DND-41 (cell line): ENCODE measurements around the gene CDK11B.

Source experiments
- ATAC-seq: fragments of 200-7000 bp; cut with Tn5 transposase; 3 replicates; pipeline ENCODE4 v1.9.1; 2021; ENCODE audit warnings: low read depth; ENCODE audit not compliant: insufficient read depth
- DNase-seq: peaks from one replicate; pipeline ENCODE4 v3.0.0-alpha.2; 2020
- H2AFZ ChIP-seq: 2 replicates; pipeline ENCODE4 v1.6.0; 2012; ENCODE audit warnings: low read depth, low read length
- H3K27ac ChIP-seq: 2 replicates; pipeline ENCODE4 v1.5.1; 2012; ENCODE audit warnings: low read length, inconsistent platforms
- H3K27me3 ChIP-seq: fragments of 200-600 bp; sonication (generic); 2 replicates; pipeline ENCODE4 v1.6.0; 2012; ENCODE audit warnings: low read length, mild to moderate bottlenecking, inconsistent platforms; ENCODE audit not compliant: insufficient read depth, poor library complexity
- H3K36me3 ChIP-seq: 2 replicates; pipeline ENCODE4 v1.5.1; 2012; ENCODE audit warnings: low read length, inconsistent platforms; ENCODE audit not compliant: insufficient read depth
- H3K4me1 ChIP-seq: 2 replicates; pipeline ENCODE4 v1.5.1; 2012; ENCODE audit warnings: mild to moderate bottlenecking, low read length; ENCODE audit not compliant: insufficient read depth
- H3K4me2 ChIP-seq: 2 replicates; pipeline ENCODE4 v1.6.0; 2012; ENCODE audit warnings: mild to moderate bottlenecking, moderate library complexity, low read length, inconsistent platforms; ENCODE audit not compliant: insufficient read depth
- H3K4me3 ChIP-seq, 2 experiments: fragments of 200-600 bp in 1 of 2; shearing (Covaris generic) in 1 of 2; 2 replicates each; pipeline ENCODE4 v1.5.1; 2012 to 2016; ENCODE audit warnings: inconsistent platforms in 2 of 2, low read length in 2 of 2, mild to moderate bottlenecking in 2 of 2, low read depth in 1 of 2, moderate library complexity in 1 of 2
- H3K79me2 ChIP-seq: 2 replicates; pipeline ENCODE4 v1.6.0; 2012; ENCODE audit warnings: low read length, inconsistent platforms; ENCODE audit not compliant: insufficient read depth
- H3K9ac ChIP-seq: 2 replicates; pipeline ENCODE4 v1.6.0; 2012; ENCODE audit warnings: low read depth, mild to moderate bottlenecking, inconsistent platforms, low read length, moderate library complexity
- H3K9me3 ChIP-seq: 2 replicates; pipeline ENCODE4 v1.5.1; 2012; ENCODE audit warnings: low read length, moderate library complexity, mild to moderate bottlenecking, inconsistent platforms; ENCODE audit not compliant: insufficient read depth, severe bottlenecking
- H4K20me1 ChIP-seq: 2 replicates; pipeline ENCODE4 v1.6.0; 2012; ENCODE audit warnings: low read length; ENCODE audit not compliant: insufficient read depth
- CTCF ChIP-seq: IDR thresholded peaks from 2 replicates; pipeline ENCODE4 v1.5.1; 2012; ENCODE audit warnings: borderline replicate concordance, low read length, moderate library complexity, mild to moderate bottlenecking; ENCODE audit not compliant: poor library complexity, severe bottlenecking; ENCODE audit errors: extremely low read depth
- EZH2 ChIP-seq: IDR thresholded peaks from 3 replicates; pipeline ENCODE4 v1.6.1; 2012; ENCODE audit warnings: borderline replicate concordance, low read depth, mild to moderate bottlenecking, moderate library complexity, low read length, inconsistent platforms; ENCODE audit not compliant: severe bottlenecking

Gene CDK11B

GRCh38 chr1:1623181-1623630, 35.6 kb downstream of the CDK11B start:
- H3K79me2 ChIP-seq: no peaks in the 10 kb centered on the region
- H4K20me1 ChIP-seq: peaks cover 4% of the 10 kb centered on the region
- no peak overlapping the region for H3K4me3 ChIP-seq
- no peak for ATAC-seq
- no peak overlapping the region for H3K27ac ChIP-seq
- no peak overlapping the region for H3K9ac ChIP-seq
- no peak overlapping the region for H2AFZ ChIP-seq
- no peak for DNase-seq
- peaks cover 6% of the 10 kb centered on the region; the same call in 1 of the 2 replicates for H3K36me3 ChIP-seq
- no peak overlapping the region for H3K4me2 ChIP-seq
- no peaks in the 10 kb centered on the region for H3K27me3 ChIP-seq
- no peak for TF ChIP-seq EZH2
- no peak for TF ChIP-seq CTCF
- 0 out of 2 replicates have a peak, but pooled peaks cover 2% of the 10 kb centered on the region for H3K4me1 ChIP-seq
- no peaks in the 10 kb centered on the region for H3K9me3 ChIP-seq

- ATAC-seq: no peak
Measured at GRCh38 chr1:1622788-1623094, 36.1 kb downstream of the CDK11B start.

GRCh38 chr1:1622010-1622787, 36.6 kb downstream of the CDK11B start:
- peaks cover 12% of the 10 kb centered on the region; the same call in 1 of the 2 replicates for H4K20me1 ChIP-seq
- peaks cover 16% of the 10 kb centered on the region for H3K36me3 ChIP-seq
- H3K9ac ChIP-seq: no peak overlapping the region
- no peak overlapping the region for H2AFZ ChIP-seq
- TF ChIP-seq CTCF (no peak), EZH2 (no peak)
- H3K9me3 ChIP-seq: no peaks in the 10 kb centered on the region
- no peak overlapping the region for H3K27ac ChIP-seq
- H3K4me2 ChIP-seq: no peak overlapping the region
- no peak for DNase-seq
- H3K4me3 ChIP-seq: no peak overlapping the region
- H3K27me3 ChIP-seq: no peaks in the 10 kb centered on the region
- H3K79me2 ChIP-seq: peaks cover 2% of the 10 kb centered on the region; the same call in 1 of the 2 replicates
- peaks cover 12% of the 10 kb centered on the region for H3K4me1 ChIP-seq
- ATAC-seq: no peak

More at GRCh38 chr1:1622788-1623094, 36.1 kb downstream of the CDK11B start:
- Histone ChIP-seq H4K20me1 (peaks cover 9% of the 10 kb centered on the region; the same call in 1 of the 2 replicates), H3K4me3 (no peak overlapping the region), H3K27me3 (no peaks in the 10 kb centered on the region), H2AFZ (no peak overlapping the region), H3K9me3 (no peaks in the 10 kb centered on the region), H3K36me3 (peaks cover 11% of the 10 kb centered on the region), H3K9ac (no peak overlapping the region), H3K4me2 (no peak overlapping the region), H3K27ac (no peak overlapping the region), H3K79me2 (peaks cover 2% of the 10 kb centered on the region; the same call in 1 of the 2 replicates), H3K4me1 (0 out of 2 replicates have a peak, but pooled peaks cover 6% of the 10 kb centered on the region)
- no peak for DNase-seq
- TF ChIP-seq CTCF: no peak
- TF ChIP-seq EZH2: no peak
